ENCODE measurements around the gene CYSRT1.

CYSRT1 gene

GRCh38 chr9:137212520-137212919 is 12.5 kb upstream of the CYSRT1 start:
- no peak for DNase-seq (ENCODE audit: low read depth in 2 of 2)

GRCh38 chr9:137213160-137214060 is 11.6 kb upstream of the CYSRT1 start:
- DNase-seq (ENCODE audit: low read depth in 2 of 2), result no peak

GRCh38 chr9:137214620-137215019 is 10.4 kb upstream of the CYSRT1 start:
- DNase-seq (ENCODE audit: low read depth in 2 of 2), result no peak

- DNase-seq (ENCODE audit: low read depth in 2 of 2), result no peak
These were observed 9.6 kb upstream of the CYSRT1 start for GRCh38 chr9:137215196-137215986.

- no peak for DNase-seq (ENCODE audit: low read depth in 2 of 2)
These were observed 8.6 kb upstream of the CYSRT1 start for GRCh38 chr9:137216188-137216965.

- no peak for DNase-seq (ENCODE audit: low read depth in 2 of 2)
These were observed 7.4 kb upstream of the CYSRT1 start for GRCh38 chr9:137217276-137218211.

- no peak for DNase-seq (ENCODE audit: low read depth in 2 of 2)
These were observed 6.7 kb upstream of the CYSRT1 start for GRCh38 chr9:137218212-137218753.

- DNase-seq (ENCODE audit: low read depth in 2 of 2), result no peak
These were observed 6.2 kb upstream of the CYSRT1 start for GRCh38 chr9:137218754-137219271.

- DNase-seq (ENCODE audit: low read depth in 2 of 2), result no peak
These were observed 5.1 kb upstream of the CYSRT1 start for GRCh38 chr9:137219757-137220316.

GRCh38 chr9:137220317-137221094 is 4.5 kb upstream of the CYSRT1 start:
- DNase-seq (ENCODE audit: low read depth in 2 of 2), result no peak

- no peak for DNase-seq (ENCODE audit: low read depth in 2 of 2)
These were observed 3.9 kb upstream of the CYSRT1 start for GRCh38 chr9:137221095-137221505.

- DNase-seq (ENCODE audit: low read depth in 2 of 2), result peak in 1 of 2 donors; percentile 29
These were observed 3.4 kb upstream of the CYSRT1 start for GRCh38 chr9:137221506-137222111.

GRCh38 chr9:137222190-137223077 is 2.5 kb upstream of the CYSRT1 start, which contains the start of gene RNF208:
Gene RNF208 (minus strand): TSS chr9:137222240. CDS start chr9:137221212, 1,028 bp downstream.
- DNase-seq (ENCODE audit: low read depth in 2 of 2), result no peak

- peak; percentile 98 to 99 for DNase-seq (ENCODE audit: low read depth in 2 of 2)
These were observed 1.6 kb upstream of the CYSRT1 start for GRCh38 chr9:137223078-137223970.

- no peak for DNase-seq (ENCODE audit: low read depth in 2 of 2)
These were observed 841 bp downstream of the CYSRT1 start for GRCh38 chr9:137225699-137226331.
